Measurements from ENCODE around the gene APCDD1. TPM values are rescaled to one million over a fixed set of nuclear protein-coding genes. Genes with fewer than 3 reads are reported as not detected.

APCDD1 gene
- total and polyA plus RNA-seq, 2 of the 8 experiments (the other 6 are each of a cell fraction or from before 2014, with no cell fraction given) = 2.6 to 3.6 TPM

- Histone ChIP-seq H2BK12ac (ENCODE audit: low read depth, low read length) (no peak overlapping the region), H3K18ac (ENCODE audit: extremely low read depth, low read length) (peak overlapping the region; percentile 60; the same call in 1 of the 2 replicates), H3K79me2 (ENCODE audit: control insufficient read depth in 1 of 2, insufficient read depth in 2 of 2, low read length in 2 of 2) (peaks cover 16 to 52% of the 10 kb centered on the region in 2 experiments), H3K36me3 (ENCODE audit: control insufficient read depth in 2 of 4, insufficient read depth in 4 of 4, low read length in 3 of 4) (no peaks in the 10 kb centered on the region; a peak in 1 of 8 replicates), H3K14ac (ENCODE audit: insufficient read length) (no peak overlapping the region), H3K23ac (ENCODE audit: insufficient read length) (no peak overlapping the region), H3K9me3 (ENCODE audit: insufficient read depth in 2 of 2, low read depth in 1 of 2, low read length in 1 of 2) (no peaks in the 10 kb centered on the region), H4K20me1 (replicated peaks in 1 of 2; ENCODE audit: control insufficient read depth in 1 of 2, insufficient read depth in 2 of 2, low read length in 2 of 2) (peaks cover 0 to 6% of the 10 kb centered on the region in 2 experiments), H2AK5ac (ENCODE audit: low read depth, low read length) (no peak overlapping the region), H2BK20ac (ENCODE audit: low read length) (no peak overlapping the region), H3K4me1 (replicated peaks in 1 of 4; ENCODE audit: control insufficient read depth in 3 of 4, insufficient read depth in 4 of 4, low read length in 3 of 4) (peaks cover 0 to 6% (median 3%) of the 10 kb centered on the region in 4 experiments; a peak in 4 of 7 replicates), H3K79me1 (ENCODE audit: low read depth, low read length) (peaks cover 7% of the 10 kb centered on the region), H3K4ac (replicated peaks; ENCODE audit: insufficient read length, low read depth, low read length) (no peak overlapping the region), H3K27me3 (replicated peaks in 1 of 4; ENCODE audit: control insufficient read depth in 3 of 4, extremely low read depth in 1 of 4, insufficient read depth in 3 of 4, low read length in 3 of 4) (no peaks in the 10 kb centered on the region), H2BK120ac (replicated peaks; ENCODE audit: low read depth, low read length) (no peak overlapping the region), H3K4me2 (ENCODE audit: insufficient read depth in 1 of 2, low read depth in 2 of 2, low read length in 2 of 2) (peak overlapping the region; percentile 64 to 93), H3K56ac (replicated peaks; ENCODE audit: insufficient read length, low read depth, low read length) (peak overlapping the region; percentile 32), H2BK15ac (ENCODE audit: low read length) (no peak overlapping the region), H3K23me2 (ENCODE audit: low read depth, low read length) (peaks cover 5% of the 10 kb centered on the region; the same call in 1 of the 2 replicates), H2BK5ac (ENCODE audit: low read depth, low read length) (peak overlapping the region; percentile 24; the same call in 1 of the 2 replicates), H4K5ac (ENCODE audit: insufficient read length, low read depth, low read length) (no peak overlapping the region), H3K4me3 (ENCODE audit: extremely low read depth in 1 of 4, insufficient read depth in 2 of 4, low read depth in 3 of 4, low read length in 4 of 4) (peak overlapping the region; percentile 79 to 95 (median 90)), H4K8ac (ENCODE audit: extremely low read depth, insufficient read depth, low read length) (peak overlapping the region; percentile 12; the same call in 1 of the 2 replicates), H3K27ac (ENCODE audit: low read depth, low read length) (no peak overlapping the region), H3K9ac (replicated peaks in 1 of 4; ENCODE audit: extremely low read depth in 1 of 4, low read depth in 3 of 4, low read length in 3 of 4) (peak overlapping the region; percentile 36 to 72 (median 50)), H2AFZ (ENCODE audit: low read length) (no peak overlapping the region), H4K91ac (replicated peaks; ENCODE audit: insufficient read length, low read length) (no peak overlapping the region)
- 15% methylated on average over 11 of the region's 11 CpGs; no CpG with 5 or more reads in 1 of the 2 experiments for WGBS, 2 experiments (ENCODE audit: extremely low coverage in 1 of 2, insufficient coverage in 1 of 2, insufficient read length in 1 of 2, insufficient replicate concordance in 2 of 2, low coverage in 1 of 2, low lambda C conversion rate in 2 of 2, missing lambda C conversion rate in 1 of 2)
- FAIRE-seq (no peak), DNase-seq (ENCODE audit: low read depth in 1 of 2, low spot score in 2 of 2) (no peak)
- ChIA-PET POLR2A (ENCODE audit: partially characterized antibody) (interaction anchor here (1.1 kb wide), 1 partner anchor 567 kb away, joined by 3 read pairs; no protein-coding TSS in a partner anchor), CTCF (ENCODE audit: partially characterized antibody) (no interaction called here)
- TF ChIP-seq CBX5 (IDR thresholded peaks at IDR 0.05; ENCODE audit: low read depth, low read length) = no peak
- TF ChIP-seq SP2 (IDR thresholded peaks at IDR 0.05; ENCODE audit: low read length) = no peak
- no peak for TF ChIP-seq BCL11A (IDR thresholded peaks at IDR 0.05; ENCODE audit: low read depth in 2 of 2, low read length in 2 of 2)
- no peak for TF ChIP-seq ATF2 (IDR thresholded peaks at IDR 0.05; ENCODE audit: low read length)
- no peak for TF ChIP-seq ASH2L (IDR thresholded peaks at IDR 0.05; ENCODE audit: low read length)
- no peak for TF ChIP-seq JUN (IDR thresholded peaks at IDR 0.05; ENCODE audit: low read depth, low read length)
- no peak for TF ChIP-seq RFX5 (IDR thresholded peaks at IDR 0.05; ENCODE audit: borderline replicate concordance, low read depth, low read length)
Measured at GRCh38 chr18:10526561-10526949, 72.1 kb downstream of the APCDD1 start.

Measured in H1 (cell line).